ENCODE results near the gene CENPC.

Gene CENPC

GRCh38 chr4:67545199-67546003 lies at the start of gene CENPC:
Gene CENPC, minus strand, starts transcription at chr4:67545503. Its CDS starts 148 bp downstream, at chr4:67545355.
- peak within 1 kb of the TSS; percentile 84 for H3K4me3 ChIP-seq (ENCODE audit: low read depth, low read length)
- peak; percentile 95 for DNase-seq (ENCODE audit: low read depth)

GRCh38 chr4:67593741-67594175 lies 48.5 kb upstream of the CENPC start:
- no peak overlapping the region for H3K4me3 ChIP-seq (ENCODE audit: low read depth, low read length)
- no peak for DNase-seq (ENCODE audit: low read depth)

GRCh38 chr4:67587156-67587555 lies 41.9 kb upstream of the CENPC start:
- DNase-seq (ENCODE audit: low read depth) = no peak
- no peak overlapping the region for H3K4me3 ChIP-seq (ENCODE audit: low read depth, low read length)

GRCh38 chr4:67584496-67584895 lies 39.2 kb upstream of the CENPC start:
- no peak overlapping the region for H3K4me3 ChIP-seq (ENCODE audit: low read depth, low read length)
- no peak for DNase-seq (ENCODE audit: low read depth)

GRCh38 chr4:67581913-67582312 lies 36.6 kb upstream of the CENPC start:
- no peak for DNase-seq (ENCODE audit: low read depth)
- H3K4me3 ChIP-seq (ENCODE audit: low read depth, low read length) = no peak overlapping the region

GRCh38 chr4:67581208-67581857 lies 36.0 kb upstream of the CENPC start:
- no peak overlapping the region for H3K4me3 ChIP-seq (ENCODE audit: low read depth, low read length)
- DNase-seq (ENCODE audit: low read depth) = no peak

GRCh38 chr4:67580577-67580976 lies 35.3 kb upstream of the CENPC start:
- no peak overlapping the region for H3K4me3 ChIP-seq (ENCODE audit: low read depth, low read length)
- DNase-seq (ENCODE audit: low read depth) = no peak

GRCh38 chr4:67576538-67576937 lies 31.2 kb upstream of the CENPC start:
- no peak for DNase-seq (ENCODE audit: low read depth)
- H3K4me3 ChIP-seq (ENCODE audit: low read depth, low read length) = no peak overlapping the region

- no peak overlapping the region for H3K4me3 ChIP-seq (ENCODE audit: low read depth, low read length)
- no peak for DNase-seq (ENCODE audit: low read depth)
Measured at GRCh38 chr4:67576059-67576466, 30.8 kb upstream of the CENPC start.

GRCh38 chr4:67575232-67576058 lies 30.1 kb upstream of the CENPC start:
- no peak for DNase-seq (ENCODE audit: low read depth)

GRCh38 chr4:67573193-67573592 lies 27.9 kb upstream of the CENPC start:
- no peak for DNase-seq (ENCODE audit: low read depth)
- no peak overlapping the region for H3K4me3 ChIP-seq (ENCODE audit: low read depth, low read length)

More at GRCh38 chr4:67575232-67576058, 30.1 kb upstream of the CENPC start:
- H3K4me3 ChIP-seq (ENCODE audit: low read depth, low read length) = no peak overlapping the region

- DNase-seq (ENCODE audit: low read depth) = no peak
- H3K4me3 ChIP-seq (ENCODE audit: low read depth, low read length) = no peak overlapping the region
Measured at GRCh38 chr4:67571975-67572374, 26.7 kb upstream of the CENPC start.

- H3K4me3 ChIP-seq (ENCODE audit: low read depth, low read length) = no peak overlapping the region
- no peak for DNase-seq (ENCODE audit: low read depth)
Measured at GRCh38 chr4:67570537-67570936, 25.2 kb upstream of the CENPC start.

- peak; percentile 36 for DNase-seq (ENCODE audit: low read depth)
- H3K4me3 ChIP-seq (ENCODE audit: low read depth, low read length) = no peak overlapping the region
Measured at GRCh38 chr4:67568820-67569219, 23.5 kb upstream of the CENPC start.

- H3K4me3 ChIP-seq (ENCODE audit: low read depth, low read length) = no peak overlapping the region
- no peak for DNase-seq (ENCODE audit: low read depth)
Measured at GRCh38 chr4:67566335-67566734, 21.0 kb upstream of the CENPC start.

- no peak overlapping the region for H3K4me3 ChIP-seq (ENCODE audit: low read depth, low read length)
- DNase-seq (ENCODE audit: low read depth) = no peak
Measured at GRCh38 chr4:67565284-67565683, 20.0 kb upstream of the CENPC start.

- no peak for DNase-seq (ENCODE audit: low read depth)
- H3K4me3 ChIP-seq (ENCODE audit: low read depth, low read length) = no peak within 1 kb of the TSS
Measured at GRCh38 chr4:67558493-67558892, 13.2 kb upstream of the CENPC start, which contains the start of gene STAP1. Gene STAP1, plus strand, starts transcription at chr4:67558727. Its CDS starts 83 bp downstream, at chr4:67558810.

- no peak for DNase-seq (ENCODE audit: low read depth)
- no peak overlapping the region for H3K4me3 ChIP-seq (ENCODE audit: low read depth, low read length)
Measured at GRCh38 chr4:67556436-67556835, 11.1 kb upstream of the CENPC start.

- no peak for DNase-seq (ENCODE audit: low read depth)
- no peak overlapping the region for H3K4me3 ChIP-seq (ENCODE audit: low read depth, low read length)
Measured at GRCh38 chr4:67555447-67555846, 10.1 kb upstream of the CENPC start.

- no peak overlapping the region for H3K4me3 ChIP-seq (ENCODE audit: low read depth, low read length)
- no peak for DNase-seq (ENCODE audit: low read depth)
Measured at GRCh38 chr4:67554096-67554495, 8.8 kb upstream of the CENPC start.
